ENCODE measurements around the gene PGM1.

PGM1 gene

DNA sequence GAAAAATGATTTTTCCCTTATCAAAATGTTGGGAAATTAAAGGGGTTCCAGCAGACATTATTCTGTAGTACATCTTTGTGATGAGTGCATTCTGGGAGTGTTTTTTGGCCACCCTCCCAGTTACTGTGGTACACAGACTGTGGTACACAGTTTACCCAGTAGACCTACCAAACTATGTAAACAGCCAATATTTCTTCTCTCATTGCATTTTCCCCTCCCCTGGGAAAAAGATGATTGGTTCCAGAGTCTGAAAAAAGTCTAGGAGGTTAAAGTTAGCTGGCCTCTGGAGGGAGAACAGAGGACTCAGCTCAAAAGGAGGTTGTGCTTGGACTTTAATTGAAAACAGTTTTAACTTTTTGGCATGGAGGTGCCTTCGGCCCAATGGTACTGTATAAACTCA lies 42.5 kb downstream of the PGM1 start:
- DNase-seq = no peak

DNA sequence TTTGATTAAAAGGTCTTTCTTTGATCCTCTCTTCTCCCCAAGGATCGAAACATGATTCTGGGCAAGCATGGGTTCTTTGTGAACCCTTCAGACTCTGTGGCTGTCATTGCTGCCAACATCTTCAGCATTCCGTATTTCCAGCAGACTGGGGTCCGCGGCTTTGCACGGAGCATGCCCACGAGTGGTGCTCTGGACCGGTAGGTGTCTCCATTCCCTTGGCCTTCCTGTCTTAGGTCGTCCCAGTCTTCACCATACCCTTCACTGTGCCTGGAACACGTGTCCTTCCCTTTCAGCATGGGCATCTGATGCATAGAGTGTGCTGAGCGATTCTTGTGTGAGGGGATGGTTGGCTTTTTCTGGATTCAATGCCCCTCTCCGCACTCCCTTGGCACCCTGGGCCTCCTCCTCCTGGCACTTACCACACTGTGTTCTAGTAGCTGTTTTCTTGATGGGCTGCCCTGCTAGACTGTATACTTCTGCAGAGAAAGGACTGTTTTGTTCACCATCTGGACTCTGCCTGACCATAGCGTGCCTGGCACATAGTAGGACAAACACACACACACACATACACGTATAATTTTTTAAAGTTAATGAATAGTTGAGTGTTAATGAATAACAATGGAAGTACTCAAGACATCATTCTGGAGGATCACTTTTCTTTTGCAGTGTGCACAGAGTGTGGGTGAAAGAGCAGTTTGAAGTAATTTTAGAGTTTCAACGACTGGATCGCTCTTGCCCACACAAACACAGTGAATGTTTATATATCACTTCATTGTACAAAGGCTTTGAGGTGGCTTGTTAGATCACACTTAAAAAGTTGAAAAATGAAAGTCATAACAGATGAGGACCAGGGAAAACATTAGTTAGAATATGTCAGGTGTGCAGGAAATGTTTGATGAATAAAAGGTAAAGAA lies 43.2 kb downstream of the PGM1 start:
- no peak for DNase-seq

- no peak for DNase-seq
Observed at GRCh38 chr1:63638471-63638870, 45.3 kb downstream of the PGM1 start.

GRCh38 chr1:63638875-63639274 lies 45.7 kb downstream of the PGM1 start:
- no peak for DNase-seq

DNA sequence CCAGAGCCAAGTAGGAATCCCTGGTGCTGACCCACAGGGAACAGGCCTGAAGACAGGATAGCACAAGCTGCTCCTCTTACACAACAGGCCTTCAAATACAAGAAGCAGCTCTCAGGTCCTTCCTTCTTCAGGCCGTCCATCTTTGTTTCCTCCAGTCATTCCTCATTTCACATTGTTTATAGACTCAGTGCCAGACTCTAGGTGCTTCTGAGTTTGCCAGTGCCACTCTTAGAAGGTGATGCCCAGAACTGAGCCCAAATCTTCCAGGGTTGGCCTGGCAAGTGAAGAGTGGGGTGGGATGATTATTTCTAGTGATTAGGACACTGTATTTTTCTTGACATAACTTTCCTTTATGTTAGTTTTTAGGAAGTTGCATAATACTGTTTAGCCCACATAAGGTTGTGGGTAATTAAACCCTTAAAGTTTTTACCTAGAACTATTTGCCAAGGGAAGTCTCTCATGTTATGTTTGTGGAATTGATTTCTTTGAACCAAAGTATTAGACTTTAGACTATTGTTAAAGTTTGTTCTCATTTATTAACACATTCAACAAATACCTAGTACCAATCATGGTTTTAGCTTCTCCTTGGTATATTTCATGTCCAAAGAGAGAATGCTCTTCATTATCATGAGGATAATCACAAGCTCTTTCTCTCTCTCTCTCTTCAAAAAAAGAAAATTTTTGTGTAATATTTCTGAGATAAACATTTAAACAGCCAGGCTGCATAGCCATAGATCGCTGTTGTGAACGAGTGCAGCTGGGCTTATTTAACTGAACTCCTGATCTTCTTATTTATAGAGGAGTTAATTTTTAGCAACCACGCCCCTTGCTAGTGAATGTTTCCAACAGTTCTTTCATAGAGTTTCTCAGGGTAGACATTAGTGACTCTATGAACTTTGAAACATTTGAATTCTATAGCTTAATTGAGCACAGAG lies 47.7 kb downstream of the PGM1 start:
- no peak for DNase-seq

- DNase-seq = no peak
Observed at GRCh38 chr1:63641615-63642014, 48.4 kb downstream of the PGM1 start.

GRCh38 chr1:63642901-63643300 lies 49.7 kb downstream of the PGM1 start:
- DNase-seq = no peak

DNA sequence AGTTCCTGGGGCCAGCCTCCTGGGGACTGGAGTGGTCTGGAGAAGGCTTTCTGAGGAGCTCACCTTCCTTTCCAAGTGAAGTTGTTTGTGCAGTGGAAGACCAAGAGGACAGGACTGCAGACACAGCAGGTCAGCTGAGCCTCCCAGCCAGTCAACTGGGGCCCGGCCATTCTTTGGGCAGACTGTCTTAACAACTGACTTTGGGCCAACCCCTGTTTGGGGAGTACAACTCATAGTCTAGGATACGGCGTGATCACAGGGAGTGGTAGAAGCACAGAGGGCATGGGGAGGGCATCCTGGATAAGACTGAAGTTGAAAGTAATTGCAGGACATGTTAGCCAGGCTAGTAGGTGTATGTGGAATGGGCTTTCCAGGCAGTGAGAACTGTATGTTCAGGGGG lies 50.3 kb downstream of the PGM1 start:
- DNase-seq = no peak

GRCh38 chr1:63643926-63644325 lies 50.7 kb downstream of the PGM1 start:
- DNase-seq = no peak

- DNase-seq = no peak
Observed at GRCh38 chr1:63645317-63645716, 52.1 kb downstream of the PGM1 start.

DNA sequence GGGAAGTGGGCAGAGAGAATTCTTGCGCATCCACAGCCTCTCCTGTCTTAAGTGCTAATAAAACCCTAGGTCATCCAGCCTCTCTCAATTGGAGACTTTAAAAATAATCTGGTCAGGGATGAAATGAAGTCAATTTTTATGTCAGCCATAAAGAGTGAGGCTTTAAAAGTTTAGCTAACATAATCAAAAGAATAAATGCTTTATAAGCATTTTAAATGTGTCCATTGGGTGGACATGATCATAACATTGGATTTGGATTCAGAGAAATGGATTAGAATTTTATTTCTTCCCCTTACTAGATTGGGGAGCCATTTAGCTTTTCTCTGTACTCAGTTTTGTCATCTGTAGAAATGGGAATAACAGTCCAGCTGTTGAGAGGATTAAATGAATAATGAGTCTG lies 55.5 kb downstream of the PGM1 start:
- DNase-seq = no peak

GRCh38 chr1:63651161-63651701 lies 58.0 kb downstream of the PGM1 start:
- no peak for DNase-seq

GRCh38 chr1:63653976-63654375 lies 60.8 kb downstream of the PGM1 start:
- no peak for DNase-seq

DNA sequence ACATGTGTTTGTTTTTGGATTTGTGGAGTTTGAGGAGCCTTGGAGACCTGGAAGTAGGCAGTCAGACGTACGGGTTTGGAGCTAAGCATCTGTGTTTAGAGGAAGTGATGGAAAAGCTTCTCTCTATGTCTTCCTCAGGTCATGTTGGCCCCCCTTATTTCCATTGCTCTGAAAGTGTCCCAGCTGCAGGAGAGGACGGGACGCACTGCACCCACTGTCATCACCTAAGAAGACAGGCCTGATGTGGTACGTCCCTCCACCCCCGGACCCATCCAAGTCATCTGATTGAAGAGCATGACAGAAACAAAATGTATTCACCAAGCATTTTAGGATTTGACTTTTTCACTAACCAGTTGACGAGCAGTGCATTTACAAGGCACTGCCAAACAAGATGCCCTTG lies 66.2 kb downstream of the PGM1 start:
- no peak for DNase-seq

GRCh38 chr1:63662056-63662836 lies 69.0 kb downstream of the PGM1 start:
- no peak for DNase-seq

DNA sequence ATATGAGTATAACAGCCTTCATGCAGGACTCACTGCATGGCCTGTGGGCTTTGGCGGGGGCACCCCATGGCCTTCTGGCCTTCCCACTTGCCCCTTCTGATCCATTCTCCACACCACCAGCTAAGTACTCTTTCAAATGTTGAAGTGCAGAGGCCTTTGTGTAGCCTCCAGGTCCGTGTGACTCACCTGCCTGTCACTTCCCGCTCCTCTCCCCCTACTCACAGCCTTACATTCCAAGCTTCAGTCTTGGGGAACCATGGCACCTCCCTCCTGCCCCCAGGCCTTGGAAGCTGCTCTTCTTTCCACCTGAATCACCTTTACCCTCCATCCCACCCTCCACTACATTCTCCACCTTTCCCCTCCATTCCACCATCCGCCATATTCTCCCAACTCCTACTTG lies 69.6 kb downstream of the PGM1 start:
- DNase-seq = no peak

DNA sequence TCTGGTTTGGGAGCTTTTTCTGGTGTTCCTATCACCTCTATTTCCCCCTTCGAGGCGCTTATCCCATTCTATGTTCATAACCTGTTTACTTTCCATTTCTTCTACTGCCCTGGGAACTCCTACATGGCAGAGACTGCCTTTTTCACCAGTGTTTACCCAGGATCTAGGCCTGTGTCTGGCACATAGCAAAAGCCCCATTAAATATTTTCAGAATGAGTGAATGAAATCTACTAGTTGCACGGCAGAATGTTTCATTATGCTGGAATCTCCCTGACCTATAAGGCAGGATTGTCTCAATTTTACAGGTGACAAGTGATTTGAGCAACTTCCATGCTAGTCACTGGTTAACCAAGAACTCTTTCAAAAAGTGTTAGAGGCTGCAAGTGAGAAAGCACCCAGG lies 70.1 kb downstream of the PGM1 start:
- no peak for DNase-seq

DNA sequence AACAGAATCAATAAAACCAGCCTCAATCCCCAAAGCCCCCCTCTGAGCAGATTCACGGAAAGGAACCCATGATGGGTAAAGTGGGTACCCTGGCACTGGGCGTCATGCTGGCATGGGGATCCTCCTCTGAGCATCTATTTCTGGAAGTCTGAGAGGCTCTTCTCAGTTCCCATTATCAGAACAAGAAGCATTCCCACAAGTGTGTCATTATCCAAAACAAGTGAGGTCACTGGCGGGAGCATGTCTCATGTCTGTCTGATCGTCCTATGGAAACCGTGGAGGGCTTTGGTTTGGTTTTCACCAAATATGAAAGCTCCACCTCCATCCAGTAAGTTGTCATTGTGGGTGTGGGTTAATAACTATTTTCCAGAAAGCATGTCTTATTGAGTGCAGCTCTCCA lies 70.7 kb downstream of the PGM1 start:
- no peak for DNase-seq

DNA sequence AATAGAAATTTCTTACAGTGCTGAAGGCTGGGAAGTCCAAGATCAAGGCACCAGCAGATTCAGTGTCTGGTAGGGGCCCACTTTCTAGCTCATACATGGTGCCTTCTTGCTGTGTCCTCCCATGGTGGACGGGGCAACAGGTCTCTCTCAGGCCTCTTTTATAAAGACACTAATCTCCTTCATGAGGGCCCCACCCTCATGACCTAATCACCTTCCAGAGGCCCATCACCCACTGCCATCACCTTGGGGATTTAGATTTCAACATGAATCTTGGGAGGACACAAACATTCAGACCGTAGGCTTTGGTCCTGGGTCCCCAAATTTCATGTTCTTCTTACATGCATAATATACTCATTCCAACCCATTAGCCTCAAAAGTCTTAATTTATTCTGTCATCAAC lies 71.5 kb downstream of the PGM1 start:
- DNase-seq = no peak

- no peak for DNase-seq
Observed at GRCh38 chr1:63665410-63665809, 72.2 kb downstream of the PGM1 start.

- no peak for DNase-seq
Observed at GRCh38 chr1:63665824-63666223, 72.6 kb downstream of the PGM1 start.

DNA sequence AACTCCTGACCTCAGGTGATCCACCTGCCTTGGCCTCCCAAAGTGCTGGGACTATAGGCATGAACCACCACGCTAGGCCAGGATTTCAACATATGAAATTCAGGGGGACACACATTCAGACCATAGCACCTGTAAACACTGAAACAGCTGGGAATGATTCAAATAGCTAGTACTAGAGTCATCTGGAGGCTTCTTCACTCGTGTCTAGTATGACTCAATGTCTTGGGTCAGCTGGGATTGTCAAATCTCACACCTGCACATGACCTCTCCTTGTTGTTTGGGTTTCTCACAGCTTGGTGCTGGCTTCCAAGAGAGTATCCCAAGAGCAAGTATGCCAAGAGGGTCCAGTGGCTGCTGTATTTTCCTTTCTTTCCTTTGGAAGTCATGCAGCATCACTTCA lies 75.1 kb downstream of the PGM1 start:
- no peak for DNase-seq
